SK-N-MC (cell line): Measurements from ENCODE around the gene OR52D1.

Experiments
- EZH2 ChIP-seq: fragments of 200-600 bp; sonication (generic); IDR thresholded peaks from one replicate; pipeline ENCODE4 v1.6.1; 2017; ENCODE audit warnings: antibody characterized with exemption
- POLR2AphosphoS5 ChIP-seq: IDR thresholded peaks from 2 replicates; pipeline ENCODE4 v1.6.1; 2012; ENCODE audit warnings: mild to moderate bottlenecking, low read depth, low read length, borderline replicate concordance

- TF ChIP-seq EZH2 (no peak), POLR2AphosphoS5 (no peak)
Observed at GRCh38 chr11:5528495-5528894, 40.0 kb downstream of the OR52D1 start.
